Measurements from ENCODE around the gene CREBBP.

CREBBP gene

DNA sequence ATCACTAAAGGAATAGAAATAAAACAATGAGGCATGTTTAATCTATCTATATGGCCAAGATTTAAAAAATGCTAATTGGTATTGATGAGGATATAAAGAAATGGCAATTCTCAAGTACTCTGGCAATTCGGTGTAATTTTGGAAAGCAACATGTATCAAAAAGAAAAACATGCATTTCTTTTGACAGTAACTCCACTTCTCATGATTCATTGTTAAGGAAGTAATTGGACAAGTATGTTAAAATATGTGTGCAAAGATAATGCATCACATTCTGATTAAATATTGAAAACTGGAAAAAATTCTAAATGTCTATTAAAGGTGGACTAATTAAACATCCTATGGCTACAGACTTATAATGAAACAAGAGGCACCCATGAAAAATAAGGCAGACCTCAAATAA lies 81.2 kb downstream of the CREBBP start:
- ATAC-seq (ENCODE audit: low read depth): no peak
- no peaks in the 10 kb centered on the region for H3K9me3 ChIP-seq (ENCODE audit: severe bottlenecking)
- no peaks in the 10 kb centered on the region for H3K27me3 ChIP-seq (ENCODE audit: insufficient read depth, poor library complexity, severe bottlenecking)
- no peak overlapping the region for H3K27ac ChIP-seq (ENCODE audit: poor library complexity, severe bottlenecking)
- peaks cover 7% of the 10 kb centered on the region for H3K4me1 ChIP-seq (ENCODE audit: insufficient read depth, poor library complexity, severe bottlenecking)
- no peak overlapping the region for H3K4me3 ChIP-seq (ENCODE audit: severe bottlenecking)
- DNase-seq (ENCODE audit: low spot score): no peak
- TF ChIP-seq, protein P1, sequence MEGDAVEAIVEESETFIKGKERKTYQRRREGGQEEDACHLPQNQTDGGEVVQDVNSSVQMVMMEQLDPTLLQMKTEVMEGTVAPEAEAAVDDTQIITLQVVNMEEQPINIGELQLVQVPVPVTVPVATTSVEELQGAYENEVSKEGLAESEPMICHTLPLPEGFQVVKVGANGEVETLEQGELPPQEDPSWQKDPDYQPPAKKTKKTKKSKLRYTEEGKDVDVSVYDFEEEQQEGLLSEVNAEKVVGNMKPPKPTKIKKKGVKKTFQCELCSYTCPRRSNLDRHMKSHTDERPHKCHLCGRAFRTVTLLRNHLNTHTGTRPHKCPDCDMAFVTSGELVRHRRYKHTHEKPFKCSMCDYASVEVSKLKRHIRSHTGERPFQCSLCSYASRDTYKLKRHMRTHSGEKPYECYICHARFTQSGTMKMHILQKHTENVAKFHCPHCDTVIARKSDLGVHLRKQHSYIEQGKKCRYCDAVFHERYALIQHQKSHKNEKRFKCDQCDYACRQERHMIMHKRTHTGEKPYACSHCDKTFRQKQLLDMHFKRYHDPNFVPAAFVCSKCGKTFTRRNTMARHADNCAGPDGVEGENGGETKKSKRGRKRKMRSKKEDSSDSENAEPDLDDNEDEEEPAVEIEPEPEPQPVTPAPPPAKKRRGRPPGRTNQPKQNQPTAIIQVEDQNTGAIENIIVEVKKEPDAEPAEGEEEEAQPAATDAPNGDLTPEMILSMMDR (IDR thresholded peaks at IDR 0.05; ENCODE audit: poor library complexity, severe bottlenecking): no peak
- H3K36me3 ChIP-seq (ENCODE audit: low read depth): no peaks in the 10 kb centered on the region

- Histone ChIP-seq H3K4me3 (ENCODE audit: severe bottlenecking) (no peak overlapping the region), H3K4me1 (ENCODE audit: insufficient read depth, poor library complexity, severe bottlenecking) (peaks cover 7% of the 10 kb centered on the region), H3K36me3 (ENCODE audit: low read depth) (no peaks in the 10 kb centered on the region), H3K27me3 (ENCODE audit: insufficient read depth, poor library complexity, severe bottlenecking) (no peaks in the 10 kb centered on the region), H3K9me3 (ENCODE audit: severe bottlenecking) (no peaks in the 10 kb centered on the region), H3K27ac (ENCODE audit: poor library complexity, severe bottlenecking) (no peak overlapping the region)
- TF ChIP-seq, protein P1 (IDR thresholded peaks at IDR 0.05; ENCODE audit: poor library complexity, severe bottlenecking): no peak
- DNase-seq (ENCODE audit: low spot score) (no peak), ATAC-seq (ENCODE audit: low read depth) (no peak)
Observed at GRCh38 chr16:3798838-3799237, 81.7 kb downstream of the CREBBP start.

DNA sequence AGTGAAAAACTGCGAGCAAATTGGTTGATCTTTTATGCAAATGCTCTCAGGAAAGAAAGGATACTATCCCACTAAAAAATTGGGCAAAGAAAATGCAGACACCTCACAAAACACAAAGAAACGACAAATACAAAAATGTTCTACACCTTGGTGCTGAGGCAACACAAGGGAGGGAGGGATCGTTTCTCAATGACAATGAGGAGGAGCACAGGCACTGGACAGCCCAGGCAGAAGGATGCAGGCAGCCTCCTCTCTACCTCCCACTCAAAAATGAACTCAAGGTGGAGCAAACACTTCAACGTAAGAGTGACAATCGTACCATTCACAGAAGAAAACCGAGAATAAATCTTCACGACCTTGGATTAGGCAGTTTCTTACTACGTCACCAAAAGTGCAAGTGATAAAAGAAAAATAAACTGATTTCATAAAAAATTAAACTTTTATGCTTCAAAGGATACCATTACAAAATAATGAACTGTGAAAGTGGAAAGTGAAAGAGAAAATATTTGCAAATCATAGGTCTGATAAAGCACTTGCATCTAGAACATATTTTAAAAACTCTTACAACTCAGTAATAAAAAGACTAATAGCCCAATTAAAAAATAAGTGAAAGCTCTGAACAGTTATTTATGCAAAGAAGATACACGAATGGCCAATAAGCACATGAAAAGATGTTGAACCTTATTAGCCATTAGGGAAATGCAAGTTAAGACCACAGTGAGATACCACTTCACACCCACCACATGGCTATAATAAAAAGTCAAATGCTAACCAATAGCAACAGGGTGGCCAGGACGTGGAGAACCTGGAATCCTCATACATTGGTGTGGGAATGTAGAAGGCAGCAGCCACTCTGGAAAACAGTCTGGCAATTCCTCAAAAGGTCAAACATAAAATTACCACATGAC lies 82.4 kb downstream of the CREBBP start:
- DNase-seq (ENCODE audit: low spot score) (no peak), ATAC-seq (ENCODE audit: low read depth) (peak; percentile 72)
- Histone ChIP-seq H3K9me3 (ENCODE audit: severe bottlenecking) (no peaks in the 10 kb centered on the region), H3K27me3 (ENCODE audit: insufficient read depth, poor library complexity, severe bottlenecking) (no peaks in the 10 kb centered on the region), H3K36me3 (ENCODE audit: low read depth) (no peaks in the 10 kb centered on the region), H3K4me3 (ENCODE audit: severe bottlenecking) (no peak overlapping the region), H3K27ac (ENCODE audit: poor library complexity, severe bottlenecking) (no peak overlapping the region), H3K4me1 (ENCODE audit: insufficient read depth, poor library complexity, severe bottlenecking) (peaks cover 7% of the 10 kb centered on the region)
- TF ChIP-seq, protein P1 (IDR thresholded peaks at IDR 0.05; ENCODE audit: poor library complexity, severe bottlenecking): no peak

DNA sequence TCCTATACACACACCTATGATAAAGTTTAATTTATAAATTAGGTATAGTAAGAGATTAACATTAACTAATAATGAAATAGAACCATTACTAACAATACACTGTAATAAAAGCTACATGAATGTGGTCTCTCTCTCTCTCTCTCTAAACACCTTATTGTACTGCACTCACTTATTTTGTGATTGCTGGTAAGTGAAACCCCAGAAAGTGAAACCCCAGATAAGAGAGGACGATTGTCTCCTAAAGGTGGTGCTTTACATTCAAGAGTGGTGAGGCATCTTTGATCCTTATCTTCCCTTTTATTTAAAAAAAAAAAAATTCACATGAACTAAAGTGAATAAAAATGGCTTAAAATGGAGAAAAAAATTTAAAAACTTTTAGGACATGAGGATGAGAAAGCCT lies 83.0 kb downstream of the CREBBP start:
- H3K27ac ChIP-seq (ENCODE audit: poor library complexity, severe bottlenecking): no peak overlapping the region
- no peak overlapping the region for H3K4me3 ChIP-seq (ENCODE audit: severe bottlenecking)
- peaks cover 7% of the 10 kb centered on the region for H3K4me1 ChIP-seq (ENCODE audit: insufficient read depth, poor library complexity, severe bottlenecking)
- H3K9me3 ChIP-seq (ENCODE audit: severe bottlenecking): no peaks in the 10 kb centered on the region
- ATAC-seq (ENCODE audit: low read depth): peak; percentile 35; the same call in 1 of the 3 replicates
- H3K27me3 ChIP-seq (ENCODE audit: insufficient read depth, poor library complexity, severe bottlenecking): no peaks in the 10 kb centered on the region
- peaks cover under 1% of the 10 kb centered on the region for H3K36me3 ChIP-seq (ENCODE audit: low read depth)
- DNase-seq (ENCODE audit: low spot score): no peak
- TF ChIP-seq, protein P1 (IDR thresholded peaks at IDR 0.05; ENCODE audit: poor library complexity, severe bottlenecking): no peak

DNA sequence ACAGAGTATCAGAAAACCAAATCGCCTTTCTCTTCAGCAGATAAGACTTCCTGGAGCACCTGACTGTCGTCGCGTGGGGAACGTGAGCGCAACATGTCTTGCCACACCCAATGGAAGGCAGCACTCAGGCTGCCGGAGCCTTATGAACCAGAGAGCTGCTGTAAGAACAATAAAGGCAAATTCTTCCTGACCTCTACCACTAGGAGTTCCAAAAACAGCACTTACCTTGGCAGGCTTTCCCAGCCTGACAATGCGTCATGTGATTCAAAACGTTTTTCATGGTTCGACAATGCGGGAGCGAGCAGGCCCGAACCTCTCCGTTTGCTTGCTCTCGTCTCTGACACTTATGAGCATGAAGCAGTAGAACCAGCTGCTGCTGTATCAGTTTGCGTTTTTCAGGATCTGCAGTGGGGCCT lies 87.3 kb downstream of the CREBBP start:
- H3K4me1 ChIP-seq (ENCODE audit: insufficient read depth, poor library complexity, severe bottlenecking): peaks cover 5% of the 10 kb centered on the region
- H3K36me3 ChIP-seq (ENCODE audit: low read depth): peaks cover 26% of the 10 kb centered on the region

More for the DNA sequence above, 87.3 kb downstream of the CREBBP start:
- TF ChIP-seq, protein P1 (IDR thresholded peaks at IDR 0.05; ENCODE audit: poor library complexity, severe bottlenecking): no peak
- ATAC-seq (ENCODE audit: low read depth): peak; percentile 58
- H3K27ac ChIP-seq (ENCODE audit: poor library complexity, severe bottlenecking): no peak overlapping the region
- no peak for DNase-seq (ENCODE audit: low spot score)
- H3K4me3 ChIP-seq (ENCODE audit: severe bottlenecking): no peak overlapping the region
- no peaks in the 10 kb centered on the region for H3K27me3 ChIP-seq (ENCODE audit: insufficient read depth, poor library complexity, severe bottlenecking)
- H3K9me3 ChIP-seq (ENCODE audit: severe bottlenecking): no peaks in the 10 kb centered on the region

Data from RWPE2 (cell line).